ENCODE results near the gene CMA1.
"Not testable (repeated sequence)": the region's sequence is repeated elsewhere in the genome, so short reads cannot be mapped to it uniquely, and the experiment has no call there.

DNA sequence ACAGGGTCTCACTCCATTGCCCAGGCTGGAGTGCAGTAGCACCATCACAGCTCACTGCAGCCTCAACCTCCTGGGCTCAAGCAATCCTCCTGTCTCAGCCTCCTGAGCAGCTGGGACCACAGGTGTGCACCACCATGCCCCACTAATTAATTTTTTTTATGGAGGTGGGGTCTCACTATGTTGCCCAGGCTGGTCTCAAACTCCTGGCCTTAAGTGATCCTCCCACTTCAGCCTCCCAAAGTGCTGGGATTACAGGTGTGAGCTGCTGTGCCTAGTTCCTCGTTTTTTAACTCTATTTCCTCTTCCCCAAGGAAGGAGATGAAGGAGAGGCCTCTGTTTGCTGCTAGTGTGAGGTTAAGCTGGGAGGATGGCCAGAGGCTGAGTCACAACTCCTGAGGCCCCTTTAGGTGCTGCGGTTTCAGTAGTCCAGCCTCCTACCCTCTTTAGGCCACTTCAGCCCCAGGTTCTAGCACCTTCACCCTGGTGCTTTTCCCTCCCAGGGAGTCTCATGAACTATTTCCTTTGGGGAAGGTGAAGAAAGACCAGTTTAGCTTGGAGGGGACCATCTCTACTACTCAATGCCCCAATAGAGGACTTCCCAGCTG lies 25.3 kb downstream of the CMA1 start:
- TF ChIP-seq, protein P1, sequence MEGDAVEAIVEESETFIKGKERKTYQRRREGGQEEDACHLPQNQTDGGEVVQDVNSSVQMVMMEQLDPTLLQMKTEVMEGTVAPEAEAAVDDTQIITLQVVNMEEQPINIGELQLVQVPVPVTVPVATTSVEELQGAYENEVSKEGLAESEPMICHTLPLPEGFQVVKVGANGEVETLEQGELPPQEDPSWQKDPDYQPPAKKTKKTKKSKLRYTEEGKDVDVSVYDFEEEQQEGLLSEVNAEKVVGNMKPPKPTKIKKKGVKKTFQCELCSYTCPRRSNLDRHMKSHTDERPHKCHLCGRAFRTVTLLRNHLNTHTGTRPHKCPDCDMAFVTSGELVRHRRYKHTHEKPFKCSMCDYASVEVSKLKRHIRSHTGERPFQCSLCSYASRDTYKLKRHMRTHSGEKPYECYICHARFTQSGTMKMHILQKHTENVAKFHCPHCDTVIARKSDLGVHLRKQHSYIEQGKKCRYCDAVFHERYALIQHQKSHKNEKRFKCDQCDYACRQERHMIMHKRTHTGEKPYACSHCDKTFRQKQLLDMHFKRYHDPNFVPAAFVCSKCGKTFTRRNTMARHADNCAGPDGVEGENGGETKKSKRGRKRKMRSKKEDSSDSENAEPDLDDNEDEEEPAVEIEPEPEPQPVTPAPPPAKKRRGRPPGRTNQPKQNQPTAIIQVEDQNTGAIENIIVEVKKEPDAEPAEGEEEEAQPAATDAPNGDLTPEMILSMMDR (IDR thresholded peaks at IDR 0.05) = not testable (repeated sequence)
- TF ChIP-seq EP300, POLR2A, POLR2AphosphoS5 (IDR thresholded peaks at IDR 0.05): not testable (repeated sequence)
